ENCODE results near the gene RPL13A. TPM values are rescaled to one million over a fixed set of nuclear protein-coding genes. Genes with fewer than 3 reads are reported as not detected.

RPL13A gene
- total and polyA plus RNA-seq, 2 of the 13 experiments (the other 11 are each of a cell fraction or from before 2014, with no cell fraction given): 2,601 to 3,407 TPM

GRCh38 chr19:49461656-49462055, 25.8 kb upstream of the RPL13A start (continued):
- TF ChIP-seq ZEB1 (IDR thresholded peaks at IDR 0.05; ENCODE audit: insufficient replicate concordance, low read depth) (no peak), RBFOX2 (IDR thresholded peaks at IDR 0.05; ENCODE audit: low read depth, low read length) (peak; percentile 31; the same call in 1 of the 2 replicates)

GRCh38 chr19:49462492-49462891, 24.9 kb upstream of the RPL13A start:
- ATAC-seq: no peak
- H3K9ac ChIP-seq (ENCODE audit: insufficient read depth, low read depth, low read length): no peak overlapping the region
- CTCF ChIA-PET (ENCODE audit: low intra/inter-chr PET ratio, low total read pairs): no interaction called here
- H3K4me3 ChIP-seq (replicated peaks in 1 of 3; ENCODE audit: insufficient read depth in 1 of 3, low read depth in 2 of 3, low read length in 3 of 3): no peak overlapping the region
- no peaks in the 10 kb centered on the region for H4K20me1 ChIP-seq (ENCODE audit: insufficient read depth, low read length)
- H2AFZ ChIP-seq (ENCODE audit: low read length): no peak overlapping the region
- no TSS peak for BruUV-seq (replicated peaks)
- TF ChIP-seq ZSCAN22 (CRISPR knock-in tag; IDR thresholded peaks at IDR 0.05): peak; percentile 68; the same call in 1 of the 2 replicates
- TF ChIP-seq BORCS8-MEF2B (CRISPR knock-in tag; IDR thresholded peaks at IDR 0.05): no peak
- no peak for TF ChIP-seq ZNF598 (CRISPR knock-in tag; IDR thresholded peaks at IDR 0.05; ENCODE audit: borderline replicate concordance)
- TF ChIP-seq SIN3A (IDR thresholded peaks at IDR 0.05; ENCODE audit: borderline replicate concordance, low read depth, low read length): no peak
- POLR2A ChIA-PET: no interaction called here
- DNase-seq (ENCODE audit: low spot score): no peak
- H3K36me3 ChIP-seq (replicated peaks in 1 of 2; ENCODE audit: control insufficient read depth in 1 of 2, insufficient read depth in 2 of 2, low read length in 2 of 2): peaks cover 0 to 3% of the 10 kb centered on the region in 2 experiments; a peak in 1 of 5 replicates
- no peaks in the 10 kb centered on the region for H3K27me3 ChIP-seq (ENCODE audit: control insufficient read depth in 1 of 2, insufficient read depth in 2 of 2, low read length in 2 of 2)
- no peak overlapping the region for H3K27ac ChIP-seq (ENCODE audit: extremely low read length, insufficient read depth, low read length)
- intact Hi-C loops (cut with micrococcal nuclease; ENCODE audit: unreplicated experiment): no loop called here
- in situ Hi-C loops (cut with HindIII; ENCODE audit: extremely low pct_ligation_motif_present, low pct_unique_long_range_greater_than_20kb): no loop called here
- no peak overlapping the region for H3K4me2 ChIP-seq (ENCODE audit: low read depth, low read length)
- FAIRE-seq: no peak
- WGBS (ENCODE audit: low lambda C conversion rate): 92% methylated on average over 12 of the region's 12 CpGs
- no peaks in the 10 kb centered on the region for H3K79me2 ChIP-seq (ENCODE audit: insufficient read depth, low read length)
- H3K9me3 ChIP-seq (ENCODE audit: low read length): no peaks in the 10 kb centered on the region
- H3K4me1 ChIP-seq (ENCODE audit: insufficient read depth, low read length): no peaks in the 10 kb centered on the region

- intact Hi-C loops (cut with micrococcal nuclease; ENCODE audit: unreplicated experiment): no loop called here
These were observed 23.3 kb upstream of the RPL13A start for GRCh38 chr19:49463960-49464740.

More at GRCh38 chr19:49463960-49464740, 23.3 kb upstream of the RPL13A start:
- DNase-seq (ENCODE audit: low spot score) (no peak), ATAC-seq (no peak; the same call in 1 of the 3 replicates), FAIRE-seq (no peak)
- Histone ChIP-seq H3K36me3 (replicated peaks in 1 of 2; ENCODE audit: control insufficient read depth in 1 of 2, insufficient read depth in 2 of 2, low read length in 2 of 2) (peaks cover 3 to 5% of the 10 kb centered on the region in 2 experiments; a peak in 2 of 5 replicates), H3K9ac (ENCODE audit: insufficient read depth, low read depth, low read length) (no peak overlapping the region), H2AFZ (ENCODE audit: low read length) (no peak overlapping the region), H4K20me1 (ENCODE audit: insufficient read depth, low read length) (no peaks in the 10 kb centered on the region), H3K27me3 (ENCODE audit: control insufficient read depth in 1 of 2, insufficient read depth in 2 of 2, low read length in 2 of 2) (no peaks in the 10 kb centered on the region), H3K27ac (ENCODE audit: extremely low read length, insufficient read depth, low read length) (no peak overlapping the region), H3K9me3 (ENCODE audit: low read length) (no peaks in the 10 kb centered on the region), H3K79me2 (ENCODE audit: insufficient read depth, low read length) (no peaks in the 10 kb centered on the region), H3K4me3 (replicated peaks in 1 of 3; ENCODE audit: insufficient read depth in 1 of 3, low read depth in 2 of 3, low read length in 3 of 3) (no peak overlapping the region), H3K4me2 (ENCODE audit: low read depth, low read length) (no peak overlapping the region), H3K4me1 (ENCODE audit: insufficient read depth, low read length) (no peaks in the 10 kb centered on the region)
- no peak for TF ChIP-seq ISL2 (CRISPR knock-in tag; IDR thresholded peaks at IDR 0.05)
- no peak for TF ChIP-seq ZNF12 (CRISPR knock-in tag; IDR thresholded peaks at IDR 0.05)
- TF ChIP-seq ZNF724P (CRISPR knock-in tag; IDR thresholded peaks at IDR 0.05; ENCODE audit: borderline replicate concordance): no peak
- no peak for TF ChIP-seq KMT2A (CRISPR knock-in tag; IDR thresholded peaks at IDR 0.05)
- no peak for TF ChIP-seq ZNF761 (CRISPR knock-in tag; conservative IDR thresholded peaks at IDR 0.05)
- TF ChIP-seq ATF1 (CRISPR knock-in tag; IDR thresholded peaks at IDR 0.05): no peak
- POLR2A ChIA-PET: no interaction called here
- 99% methylated on average over 26 of the region's 39 CpGs for WGBS (ENCODE audit: low lambda C conversion rate)
- CTCF ChIA-PET (ENCODE audit: low intra/inter-chr PET ratio, low total read pairs): no interaction called here
- BruUV-seq (replicated peaks): no TSS peak
- in situ Hi-C loops (cut with HindIII; ENCODE audit: extremely low pct_ligation_motif_present, low pct_unique_long_range_greater_than_20kb): no loop called here

Measured in HepG2 (cell line).